Mucosa of rectum (tissue), 2 donors: ENCODE data around the gene DCTN3.

Experiments used
- H3K27ac ChIP-seq, 2 donors: one replicate each; pipeline ENCODE4 v1.7.0; 2013; ENCODE audit warnings: inconsistent platforms in 2 of 2, low read depth in 2 of 2, low read length in 2 of 2
- H3K27me3 ChIP-seq, 2 donors: one replicate each; pipeline ENCODE4 v1.7.0; 2013; ENCODE audit warnings: low read length in 2 of 2; ENCODE audit not compliant: control insufficient read depth in 2 of 2, insufficient read depth in 2 of 2
- H3K36me3 ChIP-seq, 2 donors: one replicate each; pipeline ENCODE4 v1.7.0; 2013; ENCODE audit warnings: low read length in 2 of 2; ENCODE audit not compliant: control insufficient read depth in 2 of 2, insufficient read depth in 2 of 2
- H3K4me1 ChIP-seq, 2 donors: one replicate each; pipeline ENCODE4 v1.7.0; 2013; ENCODE audit warnings: low read length in 2 of 2, mild to moderate bottlenecking in 1 of 2; ENCODE audit not compliant: control insufficient read depth in 2 of 2, insufficient read depth in 2 of 2
- H3K4me3 ChIP-seq, 2 donors: one replicate each; pipeline ENCODE4 v1.7.0; 2013; ENCODE audit warnings: low read length in 2 of 2
- H3K9ac ChIP-seq, 2 donors: one replicate each; pipeline ENCODE4 v1.7.0; 2013; ENCODE audit warnings: low read length in 2 of 2, low read depth in 1 of 2, mild to moderate bottlenecking in 1 of 2
- H3K9me3 ChIP-seq, 2 donors: one replicate each; pipeline ENCODE4 v1.7.0; 2013; ENCODE audit warnings: low read length in 2 of 2; ENCODE audit not compliant: control insufficient read depth in 2 of 2
- donor health status: healthy.
- donor health status: Normal muscosa, but diverticular disease.

DCTN3 gene

DNA sequence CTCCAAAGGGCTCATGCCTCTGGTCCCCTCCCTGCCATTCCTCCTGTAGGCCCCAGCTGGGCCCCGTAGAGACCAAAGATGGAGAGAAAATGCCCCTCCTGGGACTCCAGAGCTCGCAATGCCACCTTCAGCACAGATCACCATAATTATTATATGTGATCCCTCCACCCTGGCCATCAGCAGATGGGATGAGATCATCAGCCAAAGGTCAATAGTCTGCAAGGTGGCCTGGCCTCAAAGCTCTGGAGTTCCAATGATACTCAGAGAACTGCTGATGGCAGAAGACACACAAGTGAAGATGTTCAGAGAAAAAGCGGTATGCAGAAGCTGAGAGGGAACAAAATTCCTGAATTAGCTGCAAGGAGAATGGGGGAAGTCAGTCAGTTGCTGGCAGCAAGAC, 13.4 kb downstream of the DCTN3 start:
- Histone ChIP-seq H3K36me3 (no peaks in the 10 kb centered on the region), H3K4me3 (no peak overlapping the region), H3K27ac (peak overlapping the region in 1 of 2 donors; percentile 13), H3K4me1 (peaks cover 10 to 15% of the 10 kb centered on the region in 2 donors), H3K9me3 (no peaks in the 10 kb centered on the region), H3K27me3 (peaks cover 0 to 4% of the 10 kb centered on the region in 2 donors), H3K9ac (no peak overlapping the region)

DNA sequence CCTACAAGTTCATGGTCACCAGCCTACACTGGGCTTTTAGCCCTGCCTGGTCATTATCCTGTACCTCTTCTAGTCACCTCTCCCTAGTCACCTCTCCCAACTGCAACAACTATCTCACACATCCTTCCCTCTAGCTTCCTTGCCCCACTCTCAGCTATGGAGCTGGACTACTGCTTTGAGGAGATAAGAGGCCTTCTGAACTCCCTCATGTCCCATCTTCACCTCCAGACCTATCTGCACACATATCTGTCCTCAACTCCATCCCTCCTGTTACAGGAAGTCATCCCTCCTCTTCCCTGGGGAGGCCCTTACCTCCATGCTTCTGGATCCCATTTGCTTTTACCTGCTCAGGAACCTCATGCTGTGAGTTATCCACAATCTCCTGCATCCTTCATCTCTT, 14.1 kb downstream of the DCTN3 start:
- Histone ChIP-seq H3K4me3 (no peak overlapping the region), H3K9ac (no peak overlapping the region), H3K27me3 (peaks cover 0 to 4% of the 10 kb centered on the region in 2 donors), H3K36me3 (no peaks in the 10 kb centered on the region), H3K9me3 (no peaks in the 10 kb centered on the region), H3K4me1 (peaks cover 7 to 10% of the 10 kb centered on the region in 2 donors), H3K27ac (no peak overlapping the region)

DNA sequence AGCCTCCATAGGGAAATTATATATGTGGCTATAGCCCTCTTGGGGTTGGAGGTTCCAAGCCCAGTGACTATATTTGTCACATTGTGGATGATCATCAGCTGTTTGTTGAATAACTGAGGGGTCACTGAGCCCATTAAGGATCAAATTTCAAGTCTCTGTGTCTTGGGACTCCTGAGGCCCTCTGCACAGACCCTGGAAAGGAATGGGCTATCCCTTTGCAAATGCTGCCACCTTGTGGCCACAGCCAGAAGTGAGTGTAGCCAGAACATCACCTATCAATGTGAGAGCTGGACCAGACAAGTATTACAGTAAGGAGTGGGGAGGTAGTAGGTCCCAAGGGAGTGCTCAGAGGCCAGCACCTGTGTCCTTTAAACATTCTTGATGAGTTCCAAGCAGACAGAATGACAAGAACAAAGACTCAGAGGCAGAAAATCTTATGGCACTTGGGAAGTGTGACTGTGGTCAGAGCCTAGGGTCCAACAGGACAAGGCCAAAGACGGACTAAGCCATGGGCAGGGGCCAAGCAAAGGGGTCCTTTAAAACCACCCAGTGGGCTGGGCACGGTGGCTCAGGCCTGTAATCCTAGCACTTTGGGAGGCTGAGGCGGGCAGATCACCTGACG, 16.6 kb downstream of the DCTN3 start:
- Histone ChIP-seq H3K27me3 (peaks cover 0 to 4% of the 10 kb centered on the region in 2 donors), H3K9ac (no peak overlapping the region), H3K9me3 (no peaks in the 10 kb centered on the region), H3K4me1 (peaks cover 0 to 4% of the 10 kb centered on the region in 2 donors), H3K27ac (no peak overlapping the region), H3K4me3 (no peak overlapping the region), H3K36me3 (no peaks in the 10 kb centered on the region)

DNA sequence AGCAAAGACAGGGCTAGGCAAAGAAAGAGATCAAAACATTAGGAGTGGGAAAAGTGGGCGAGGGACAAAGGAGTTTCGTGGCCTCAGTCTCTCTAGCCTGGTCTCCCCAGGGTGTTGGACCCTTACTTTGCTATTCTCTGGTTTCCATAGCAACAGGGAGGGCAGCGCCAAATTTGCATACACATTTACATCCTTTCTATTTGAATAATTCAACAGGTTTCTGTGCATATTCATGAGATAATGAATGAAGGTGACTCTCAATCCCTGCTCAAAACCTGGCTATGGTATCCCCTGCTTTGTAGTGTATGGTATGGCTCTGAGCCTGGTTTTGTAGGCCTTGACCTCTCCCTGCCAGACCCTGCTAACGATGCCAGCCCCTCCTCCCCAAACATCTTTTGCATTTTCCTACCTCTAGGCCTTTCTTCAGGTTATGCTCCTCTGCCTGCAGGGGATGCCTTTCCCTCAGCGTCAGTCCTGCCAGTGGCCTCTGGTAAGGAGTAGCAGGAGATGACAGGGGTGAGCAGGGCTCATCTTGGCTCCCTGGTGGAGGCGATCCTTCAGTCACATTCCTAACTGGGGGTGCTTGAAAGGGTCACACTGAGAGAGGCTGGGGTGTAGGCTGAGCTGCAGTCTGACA, 18.2 kb downstream of the DCTN3 start:
- Histone ChIP-seq H3K27ac (no peak overlapping the region), H3K9ac (no peak overlapping the region), H3K4me3 (no peak overlapping the region), H3K27me3 (peaks cover 0 to 4% of the 10 kb centered on the region in 2 donors), H3K36me3 (no peaks in the 10 kb centered on the region), H3K9me3 (no peaks in the 10 kb centered on the region), H3K4me1 (peaks cover 0 to under 1% of the 10 kb centered on the region in 2 donors)

DNA sequence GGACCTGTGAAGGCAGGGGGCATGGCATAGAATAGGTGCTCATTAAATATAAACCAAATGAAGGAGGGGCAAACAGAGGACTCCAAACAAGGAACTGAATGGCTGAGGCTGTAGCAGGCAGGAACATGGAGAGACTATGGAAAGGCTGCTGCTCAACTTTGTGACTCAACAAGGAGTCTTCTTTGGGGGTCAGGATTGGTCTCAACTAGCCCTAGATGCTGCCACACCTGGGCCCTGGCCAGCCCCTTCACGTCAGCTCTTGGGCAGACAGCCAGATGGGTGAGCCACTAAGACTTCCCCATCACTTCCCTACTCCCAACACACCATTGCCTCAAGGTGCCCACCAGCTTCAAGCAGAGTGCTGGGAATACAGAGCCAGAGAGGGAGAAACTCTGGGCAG, 19.4 kb downstream of the DCTN3 start:
- H3K9ac ChIP-seq: no peak overlapping the region
- H3K9me3 ChIP-seq: no peaks in the 10 kb centered on the region
- H3K4me3 ChIP-seq: no peak overlapping the region
- H3K27me3 ChIP-seq: peaks cover 0 to 4% of the 10 kb centered on the region in 2 donors
- H3K27ac ChIP-seq: no peak overlapping the region
- no peaks in the 10 kb centered on the region for H3K36me3 ChIP-seq
- no peaks in the 10 kb centered on the region for H3K4me1 ChIP-seq

DNA sequence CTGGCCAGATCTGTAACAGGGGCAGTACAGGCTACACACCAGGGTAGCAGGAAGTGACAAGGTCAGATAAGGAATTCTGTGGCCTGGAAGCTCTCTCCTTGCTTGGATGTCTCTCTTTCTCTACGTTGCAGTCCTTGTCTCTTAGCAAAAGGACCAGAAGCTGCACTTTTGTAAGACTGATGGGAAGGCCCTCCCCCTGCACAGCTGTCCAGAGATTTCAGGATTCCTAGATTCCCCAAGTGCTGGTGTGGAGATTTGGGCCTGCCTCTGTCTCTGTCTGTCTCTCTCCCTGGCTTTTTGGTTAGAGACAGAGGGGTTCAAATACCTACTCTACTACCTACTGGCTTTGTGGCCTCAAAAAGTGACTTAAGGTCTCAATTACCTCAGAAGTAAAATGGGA, 20.7 kb downstream of the DCTN3 start:
- Histone ChIP-seq H3K27ac (no peak overlapping the region), H3K9ac (no peak overlapping the region), H3K9me3 (no peaks in the 10 kb centered on the region), H3K4me1 (no peaks in the 10 kb centered on the region), H3K27me3 (no peaks in the 10 kb centered on the region), H3K4me3 (no peak overlapping the region), H3K36me3 (no peaks in the 10 kb centered on the region)

DNA sequence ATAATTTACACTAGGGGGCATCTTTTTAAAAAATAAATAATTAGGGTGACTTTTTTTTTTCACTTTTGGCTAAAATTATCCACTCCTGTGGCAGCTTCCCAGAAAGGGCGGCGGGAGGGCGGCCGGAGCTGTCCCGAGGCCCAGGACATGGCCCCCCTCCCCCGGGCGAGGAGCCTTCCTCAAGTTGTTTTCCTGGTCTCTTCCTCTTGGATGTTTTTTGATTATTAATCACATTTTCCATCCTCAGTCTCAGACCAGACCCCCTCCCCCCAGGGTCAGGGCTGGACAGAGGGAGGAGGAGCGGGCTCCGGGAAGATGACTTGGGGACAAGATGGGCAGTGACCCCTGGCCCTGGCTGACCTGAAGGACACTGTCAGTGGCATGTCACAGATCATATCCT, 26.1 kb downstream of the DCTN3 start:
- Histone ChIP-seq H3K9me3 (no peaks in the 10 kb centered on the region), H3K36me3 (no peaks in the 10 kb centered on the region), H3K9ac (no peak overlapping the region), H3K4me3 (no peak overlapping the region), H3K27me3 (peaks cover 15 to 25% of the 10 kb centered on the region in 2 donors), H3K4me1 (peaks cover 17 to 19% of the 10 kb centered on the region in 2 donors), H3K27ac (no peak overlapping the region)

DNA sequence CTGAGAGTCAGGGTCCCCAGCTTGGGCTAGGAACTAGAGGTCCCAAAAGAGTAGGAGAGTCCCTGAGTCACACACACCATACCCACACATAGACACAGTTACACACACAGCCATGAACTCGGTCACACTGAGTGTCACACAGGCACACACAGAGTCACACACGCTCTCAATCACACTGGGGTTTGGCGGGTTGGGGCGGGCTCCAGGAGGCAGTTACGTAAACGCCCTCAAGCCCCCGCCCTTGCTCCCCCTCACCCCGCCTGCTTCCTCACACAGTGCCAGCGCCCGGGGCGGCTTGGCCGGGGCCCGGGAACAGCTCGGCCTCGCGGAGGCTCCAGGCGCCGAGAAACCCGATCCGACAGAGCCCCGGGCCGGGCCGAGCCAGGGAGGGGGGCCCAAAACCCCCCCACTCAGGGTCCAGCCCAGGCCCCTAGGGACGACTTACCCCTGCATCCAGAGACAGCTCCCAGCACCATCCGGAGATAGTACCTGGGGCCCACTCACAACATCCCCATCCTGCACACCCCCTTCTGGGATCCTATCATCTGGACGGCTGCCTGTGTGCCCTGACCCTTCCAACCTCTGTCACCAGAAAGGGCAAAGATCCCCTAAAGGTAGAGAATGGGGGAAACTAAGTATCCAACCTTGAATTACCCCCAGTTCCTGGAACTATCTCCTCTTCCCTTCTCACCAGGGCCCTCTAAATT, 27.2 kb downstream of the DCTN3 start:
- no peak overlapping the region for H3K27ac ChIP-seq
- H3K27me3 ChIP-seq: peaks cover 25 to 36% of the 10 kb centered on the region in 2 donors
- H3K36me3 ChIP-seq: no peaks in the 10 kb centered on the region
- no peak overlapping the region for H3K4me3 ChIP-seq
- H3K9ac ChIP-seq: no peak overlapping the region
- H3K4me1 ChIP-seq: peaks cover 17 to 21% of the 10 kb centered on the region in 2 donors
- no peaks in the 10 kb centered on the region for H3K9me3 ChIP-seq

DNA sequence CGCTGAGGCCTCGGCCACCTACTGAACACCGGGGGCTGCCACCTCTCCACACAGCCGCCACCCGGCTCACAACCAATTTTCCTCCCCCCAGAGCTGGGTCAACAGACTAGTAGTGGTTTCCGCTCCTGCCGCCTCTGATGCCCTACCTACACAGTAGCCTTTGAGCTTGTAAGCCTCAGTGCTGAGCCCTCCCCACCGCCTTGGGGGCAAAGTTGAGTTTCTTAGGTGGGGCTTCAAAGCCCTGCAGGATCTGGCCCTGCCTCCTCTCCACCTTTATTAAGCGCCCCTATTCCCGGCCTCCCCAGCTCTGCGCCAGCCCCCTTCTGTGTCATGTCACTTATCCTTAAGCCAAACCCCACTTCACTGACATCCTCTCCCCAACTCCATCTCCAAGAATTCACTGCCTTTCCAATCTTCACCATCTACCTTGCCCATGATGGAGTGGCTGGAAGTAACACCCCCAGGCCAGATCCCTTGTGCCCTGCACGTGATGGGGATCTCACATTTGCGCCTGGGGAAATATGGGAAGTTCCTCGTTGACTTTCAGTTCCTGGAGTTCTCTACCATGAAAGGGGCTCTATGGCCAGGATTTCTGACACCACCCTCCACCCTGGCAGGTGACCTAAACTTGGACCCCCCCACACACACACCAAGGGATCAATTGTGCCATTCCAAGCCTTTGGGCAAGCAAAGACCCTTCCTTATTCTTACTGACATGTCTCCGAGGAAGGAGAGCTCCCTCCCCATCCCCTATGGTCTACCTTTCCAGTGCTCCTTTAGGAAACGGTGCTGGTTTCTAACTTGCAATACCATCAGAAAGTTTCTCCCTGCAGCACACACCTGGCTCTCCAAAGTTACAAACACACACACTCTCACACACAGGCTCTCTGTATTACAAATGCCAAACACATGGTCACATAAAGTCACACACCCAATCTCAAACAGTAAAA, 28.1 kb downstream of the DCTN3 start:
- Histone ChIP-seq H3K9me3 (no peaks in the 10 kb centered on the region), H3K27ac (no peak overlapping the region), H3K4me1 (peaks cover 17 to 21% of the 10 kb centered on the region in 2 donors), H3K9ac (no peak overlapping the region), H3K4me3 (no peak overlapping the region), H3K27me3 (peaks cover 34 to 44% of the 10 kb centered on the region in 2 donors), H3K36me3 (no peaks in the 10 kb centered on the region)
